ENCODE data around the gene LYRM2. TPM values are rescaled to one million over a fixed set of nuclear protein-coding genes. Genes with fewer than 3 reads are reported as not detected.
A peak's percentile ranks its signal among the peaks of the same experiment; 100 is the strongest.

Gene LYRM2
- total and polyA plus RNA-seq, 9 of the 15 experiments (the other 6 are each of a cell fraction or from before 2014, with no cell fraction given): 13.9 to 115 (median 42.9) TPM

GRCh38 chr6:89678531-89678930 lies 40.0 kb upstream of the LYRM2 start:
- Histone ChIP-seq H3K36me3 (ENCODE audit: control insufficient read depth, insufficient read depth, low read length) (peaks cover 95% of the 10 kb centered on the region), H2AFZ (ENCODE audit: low read depth, low read length) (no peak overlapping the region), H3K79me2 (ENCODE audit: control insufficient read depth, insufficient read depth, low read length) (no peaks in the 10 kb centered on the region; the same call in 2 of the 3 replicates), H3K4me3 (no peak overlapping the region), H3K9ac (ENCODE audit: insufficient read depth in 1 of 2, low read depth in 2 of 2, low read length in 2 of 2) (no peak overlapping the region), H3K9me3 (replicated peaks; ENCODE audit: control insufficient read depth, insufficient read depth, low read depth, low read length) (no peaks in the 10 kb centered on the region), H3K4me2 (ENCODE audit: insufficient read depth, low read length) (no peak overlapping the region), H4K20me1 (replicated peaks; ENCODE audit: control insufficient read depth, insufficient read depth, low read length) (no peaks in the 10 kb centered on the region; the same call in 1 of the 2 replicates), H3K4me1 (replicated peaks in 1 of 2; ENCODE audit: control insufficient read depth in 2 of 2, insufficient read depth in 2 of 2, low read length in 2 of 2) (no peaks in the 10 kb centered on the region), H3K9me1 (ENCODE audit: control insufficient read depth, insufficient read depth, low read length) (no peaks in the 10 kb centered on the region), H3K27ac (ENCODE audit: extremely low read depth, low read depth, low read length) (no peak overlapping the region), H3K27me3 (ENCODE audit: control insufficient read depth in 2 of 2, insufficient read depth in 2 of 2, low read length in 2 of 2) (no peaks in the 10 kb centered on the region)
- ATAC-seq: no peak
- FAIRE-seq: no peak
- ChIA-PET CTCF (ENCODE audit: low intra/inter-chr PET ratio) (no interaction called here), POLR2A (interaction anchor here (0.9 kb wide), 1 partner anchor 9 kb away, joined by 7 read pairs; no protein-coding TSS in a partner anchor)
- 88% methylated on average over 3 of the region's 3 CpGs for WGBS (ENCODE audit: insufficient coverage, low coverage, missing lambda C conversion rate)
- no peak for DNase-seq (ENCODE audit: extremely low read depth in 1 of 4, low spot score in 3 of 4)
- intact Hi-C loops (cut with micrococcal nuclease): no loop called here
- in situ Hi-C loops (cut with MboI): no loop called here
- TF ChIP-seq NR2C1 (IDR thresholded peaks at IDR 0.05) (no peak), NR2C1 (tag; IDR thresholded peaks at IDR 0.05) (no peak), ZBTB1 (CRISPR knock-in tag; IDR thresholded peaks at IDR 0.05; ENCODE audit: borderline replicate concordance, low read depth) (no peak)
- BruUV-seq (replicated peaks): no TSS peak

GRCh38 chr6:89675949-89676748 lies 37.6 kb upstream of the LYRM2 start:
- WGBS (ENCODE audit: insufficient coverage, low coverage, missing lambda C conversion rate): 74% methylated on average over 7 of the region's 7 CpGs
- no TSS peak for BruUV-seq (replicated peaks)
- no peaks in the 10 kb centered on the region for H3K9me3 ChIP-seq (replicated peaks; ENCODE audit: control insufficient read depth, insufficient read depth, low read depth, low read length)
- H3K9me1 ChIP-seq (ENCODE audit: control insufficient read depth, insufficient read depth, low read length): no peaks in the 10 kb centered on the region
- peaks cover 96% of the 10 kb centered on the region for H3K36me3 ChIP-seq (ENCODE audit: control insufficient read depth, insufficient read depth, low read length)
- H3K4me3 ChIP-seq: no peak overlapping the region
- H3K27me3 ChIP-seq (ENCODE audit: control insufficient read depth in 2 of 2, insufficient read depth in 2 of 2, low read length in 2 of 2): no peaks in the 10 kb centered on the region
- no peaks in the 10 kb centered on the region; the same call in 2 of the 3 replicates for H3K79me2 ChIP-seq (ENCODE audit: control insufficient read depth, insufficient read depth, low read length)
- no peaks in the 10 kb centered on the region for H3K4me1 ChIP-seq (replicated peaks in 1 of 2; ENCODE audit: control insufficient read depth in 2 of 2, insufficient read depth in 2 of 2, low read length in 2 of 2)
- ATAC-seq (no peak), FAIRE-seq (no peak), DNase-seq (ENCODE audit: extremely low read depth in 1 of 4, low spot score in 3 of 4) (no peak)
- no peaks in the 10 kb centered on the region; the same call in 1 of the 2 replicates for H4K20me1 ChIP-seq (replicated peaks; ENCODE audit: control insufficient read depth, insufficient read depth, low read length)
- H3K27ac ChIP-seq (ENCODE audit: extremely low read depth, low read depth, low read length): no peak overlapping the region
- no peak overlapping the region for H3K9ac ChIP-seq (ENCODE audit: insufficient read depth in 1 of 2, low read depth in 2 of 2, low read length in 2 of 2)
- intact Hi-C loops (cut with micrococcal nuclease) (no loop called here), in situ Hi-C loops (cut with MboI) (no loop called here)
- POLR2A ChIA-PET: interaction anchor here (1.0 kb wide), 1 partner anchor 14 kb away, joined by 3 read pairs; no protein-coding TSS in a partner anchor
- H2AFZ ChIP-seq (ENCODE audit: low read depth, low read length): no peak overlapping the region
- H3K4me2 ChIP-seq (ENCODE audit: insufficient read depth, low read length): no peak overlapping the region
- CTCF ChIA-PET (ENCODE audit: low intra/inter-chr PET ratio): no interaction called here
- TF ChIP-seq ZNF316 (IDR thresholded peaks at IDR 0.05): peak; percentile 63; the same call in 1 of the 2 replicates

Measured in K562 (cell line).